IMR-90 (cell line): Measurements from ENCODE around the gene C1orf116.

ENCODE experiments used
- CTCF ChIP-seq: conservative IDR thresholded peaks from 2 replicates; pipeline ENCODE4 v1.5.1; 2012; ENCODE audit warnings: mild to moderate bottlenecking, low read depth, low read length, improper control_type of control experiment
- POLR2A ChIP-seq: IDR thresholded peaks from 2 replicates; pipeline ENCODE4 v1.6.1; 2012; ENCODE audit warnings: mild to moderate bottlenecking, low read depth, low read length

GRCh38 chr1:207047505-207047904 is 14.9 kb upstream of the C1orf116 start:
- TF ChIP-seq POLR2A (no peak), CTCF (no peak)
